ENCODE results near the gene PDZRN3.

The PDZRN3 gene

GRCh38 chr3:73379465-73379864, 245.3 kb downstream of the PDZRN3 start:
- DNase-seq, result no peak

- DNase-seq, result no peak
These were observed 246.5 kb downstream of the PDZRN3 start for GRCh38 chr3:73378207-73378606.

GRCh38 chr3:73365756-73366397, 258.9 kb downstream of the PDZRN3 start:
- DNase-seq, result no peak

- no peak for DNase-seq
These were observed 260.2 kb downstream of the PDZRN3 start for GRCh38 chr3:73364517-73364916.

- no peak for DNase-seq
These were observed 261.6 kb downstream of the PDZRN3 start for GRCh38 chr3:73363093-73363492.

GRCh38 chr3:73361591-73361990, 263.1 kb downstream of the PDZRN3 start:
- no peak for DNase-seq

DNA sequence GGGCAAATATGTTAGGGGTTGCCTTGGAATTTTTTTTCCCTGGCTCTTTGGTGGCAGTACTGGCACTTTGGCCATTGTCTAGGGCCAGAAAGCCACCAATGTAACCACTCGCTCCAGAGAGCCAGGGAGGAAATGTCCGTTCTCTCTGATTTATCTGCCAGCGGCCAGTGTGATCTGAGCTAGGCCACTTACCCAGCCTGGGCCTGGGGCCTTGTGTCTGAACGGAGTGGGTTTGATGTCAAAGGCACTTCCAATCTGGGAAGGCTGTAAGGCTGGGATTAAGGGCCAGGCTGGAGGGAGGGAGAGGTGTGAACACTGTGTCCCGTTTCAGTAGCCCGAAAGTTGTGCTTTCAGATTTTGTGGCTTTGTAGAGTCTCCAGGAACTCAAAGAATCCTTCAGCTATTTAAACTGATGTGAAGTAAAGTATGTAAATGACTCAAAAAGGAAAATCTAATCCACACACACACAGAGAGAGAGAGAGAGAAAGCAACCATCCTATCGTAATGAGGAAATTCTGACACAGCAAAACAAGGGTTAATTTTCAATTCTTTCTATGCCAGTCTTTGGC, 271.0 kb downstream of the PDZRN3 start:
- DNase-seq, result no peak

GRCh38 chr3:73352841-73353645, 271.7 kb downstream of the PDZRN3 start:
- DNase-seq, result no peak

DNA sequence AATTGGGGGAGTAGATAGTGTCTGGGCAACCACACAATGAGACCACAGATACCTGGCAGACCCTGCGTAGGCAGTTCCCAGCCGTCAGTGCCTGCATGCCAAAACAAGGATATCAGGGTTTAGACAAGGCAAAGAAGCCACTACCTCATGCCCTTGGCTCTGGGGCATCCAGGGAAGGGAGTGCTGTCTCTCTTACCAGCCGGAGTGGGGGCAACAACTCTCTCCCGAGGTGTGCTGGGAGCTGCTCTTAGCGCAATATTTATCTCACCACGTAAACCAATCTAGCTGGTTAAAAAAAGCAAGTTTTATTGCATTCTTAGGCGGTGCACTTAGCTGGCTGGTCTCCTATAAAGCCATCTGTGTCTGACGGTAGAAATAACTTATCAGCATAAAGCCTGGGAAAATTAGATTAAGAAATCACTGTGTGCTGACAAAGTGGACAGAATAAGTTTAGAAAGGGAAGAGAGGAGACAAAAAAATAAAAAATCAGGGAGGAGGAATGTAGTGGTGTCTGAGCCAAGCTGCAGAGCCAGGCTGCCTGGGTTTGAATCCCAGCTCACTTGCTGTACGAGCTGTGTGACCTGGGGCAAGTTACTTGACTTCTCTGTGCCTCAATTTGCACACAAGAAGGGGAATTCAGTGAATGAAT, 273.2 kb downstream of the PDZRN3 start:
- no peak for DNase-seq

GRCh38 chr3:73350996-73351395, 273.7 kb downstream of the PDZRN3 start:
- DNase-seq, result no peak

DNA sequence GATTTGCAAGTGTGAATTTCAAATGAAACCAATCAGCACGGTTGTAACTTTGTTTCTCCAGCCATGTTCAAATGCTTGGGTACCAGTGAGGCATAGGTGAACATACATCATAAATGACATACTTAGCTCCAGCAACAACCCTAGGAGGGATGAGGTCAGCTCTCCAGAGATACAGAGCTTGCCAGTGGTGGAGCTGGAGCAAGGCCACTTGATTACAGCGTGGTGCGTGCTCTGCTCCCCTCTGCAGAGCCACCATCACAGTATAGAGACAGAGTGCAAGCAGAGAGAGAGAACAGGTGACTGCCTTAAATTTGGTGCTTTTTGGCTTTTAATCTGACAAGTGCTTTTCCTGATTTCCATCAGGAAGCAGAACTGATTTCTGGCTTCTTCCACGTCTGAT, 275.1 kb downstream of the PDZRN3 start:
- no peak for DNase-seq

DNA sequence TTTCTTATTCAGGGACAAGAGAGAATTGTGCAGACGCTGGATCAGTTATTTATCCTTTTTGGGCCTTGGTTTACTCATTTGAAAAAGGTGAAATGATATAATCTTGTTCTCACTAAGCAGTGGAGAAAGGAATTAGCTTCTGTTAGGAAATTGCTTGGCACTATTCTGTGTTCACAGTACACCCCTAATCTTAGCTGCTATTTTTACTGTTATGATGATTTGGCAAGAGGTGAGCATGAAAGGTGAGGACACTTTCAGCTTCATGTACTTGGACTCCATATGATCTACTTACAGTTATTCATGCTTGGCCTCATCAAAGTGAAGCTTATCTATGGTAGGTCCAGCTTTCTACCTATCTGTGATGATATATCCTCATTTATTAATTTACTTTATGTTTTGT, 282.7 kb downstream of the PDZRN3 start:
- DNase-seq, result no peak

GRCh38 chr3:73341272-73341935, 283.3 kb downstream of the PDZRN3 start:
- no peak for DNase-seq

GRCh38 chr3:73332558-73332957, 292.2 kb downstream of the PDZRN3 start:
- no peak for DNase-seq

Measured in NCI-H2171 (cell line).